HCT116 (cell line): ENCODE measurements around the gene ESPNL.

ENCODE experiments used
- EZH2phosphoT487 ChIP-seq: fragments of 200-600 bp; IDR thresholded peaks from 2 replicates; pipeline ENCODE4 v1.6.1; 2018; ENCODE audit warnings: antibody characterized with exemption, borderline replicate concordance
- TF ChIP-seq, protein P1 (sequence below), 3 experiments: fragments of 200-600 bp in 1 of 3; sonication (generic) in 1 of 3; IDR thresholded peaks in 2 of 3; conservative IDR thresholded peaks in 1 of 3; 2 replicates each; pipeline ENCODE4 v1.5.1; 2012 to 2017; ENCODE audit warnings: low read depth in 2 of 3, low read length in 2 of 3, antibody characterized with exemption in 1 of 3, borderline replicate concordance in 1 of 3, control low read depth in 1 of 3, mild to moderate bottlenecking in 1 of 3, mixed read lengths in 1 of 3, mixed run types in 1 of 3, moderate library complexity in 1 of 3; ENCODE audit not compliant: insufficient read depth in 1 of 3

DNA sequence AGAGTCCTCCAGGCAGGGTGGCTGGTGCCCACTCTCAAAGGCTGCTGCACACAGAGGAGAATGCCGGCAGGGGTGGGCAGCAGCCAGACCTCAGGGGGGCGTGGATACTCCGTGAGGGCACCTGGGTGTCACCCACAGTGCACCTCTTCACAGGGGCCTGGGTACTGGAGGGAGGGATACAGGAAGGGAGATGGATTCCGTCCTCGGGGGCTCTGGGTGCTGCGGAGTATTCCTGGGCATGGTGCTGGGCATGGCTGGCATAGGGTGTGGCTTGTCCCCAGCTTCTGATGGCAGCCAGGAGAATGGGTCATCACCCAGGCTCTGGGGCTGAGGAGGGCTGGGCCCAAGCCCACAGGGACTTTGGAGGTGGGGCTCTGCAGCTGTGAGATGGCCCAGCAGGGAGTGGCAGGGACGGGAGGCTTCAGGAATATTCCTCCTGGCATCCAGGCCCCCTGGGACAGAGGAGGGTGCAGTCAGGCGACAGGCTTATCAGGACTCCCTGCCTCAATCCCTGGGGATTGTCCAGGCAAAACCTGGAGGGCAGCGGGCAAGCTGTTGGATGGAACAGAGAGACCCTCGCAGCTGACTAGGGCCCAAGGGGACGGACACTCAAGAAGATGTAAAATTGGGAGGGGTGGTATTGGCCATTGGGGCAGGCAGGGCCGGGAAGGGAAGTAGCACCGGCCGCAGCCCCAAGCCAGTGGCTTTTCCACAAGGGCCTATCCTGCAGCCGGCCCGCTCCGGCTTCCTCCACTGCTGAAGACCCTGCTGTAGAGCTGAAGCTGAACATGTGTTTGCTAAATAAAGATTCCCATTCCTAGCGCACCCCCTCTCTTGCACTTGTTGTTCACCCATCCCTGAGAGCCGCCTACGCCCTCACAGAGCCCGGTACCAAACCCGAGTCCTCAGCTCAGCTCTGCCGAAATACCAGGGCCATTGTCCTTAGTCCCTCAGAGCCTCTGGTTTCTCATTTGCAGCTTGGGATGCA, 32.6 kb downstream of the ESPNL start:
- no peak for TF ChIP-seq EZH2phosphoT487
- TF ChIP-seq, protein P1, sequence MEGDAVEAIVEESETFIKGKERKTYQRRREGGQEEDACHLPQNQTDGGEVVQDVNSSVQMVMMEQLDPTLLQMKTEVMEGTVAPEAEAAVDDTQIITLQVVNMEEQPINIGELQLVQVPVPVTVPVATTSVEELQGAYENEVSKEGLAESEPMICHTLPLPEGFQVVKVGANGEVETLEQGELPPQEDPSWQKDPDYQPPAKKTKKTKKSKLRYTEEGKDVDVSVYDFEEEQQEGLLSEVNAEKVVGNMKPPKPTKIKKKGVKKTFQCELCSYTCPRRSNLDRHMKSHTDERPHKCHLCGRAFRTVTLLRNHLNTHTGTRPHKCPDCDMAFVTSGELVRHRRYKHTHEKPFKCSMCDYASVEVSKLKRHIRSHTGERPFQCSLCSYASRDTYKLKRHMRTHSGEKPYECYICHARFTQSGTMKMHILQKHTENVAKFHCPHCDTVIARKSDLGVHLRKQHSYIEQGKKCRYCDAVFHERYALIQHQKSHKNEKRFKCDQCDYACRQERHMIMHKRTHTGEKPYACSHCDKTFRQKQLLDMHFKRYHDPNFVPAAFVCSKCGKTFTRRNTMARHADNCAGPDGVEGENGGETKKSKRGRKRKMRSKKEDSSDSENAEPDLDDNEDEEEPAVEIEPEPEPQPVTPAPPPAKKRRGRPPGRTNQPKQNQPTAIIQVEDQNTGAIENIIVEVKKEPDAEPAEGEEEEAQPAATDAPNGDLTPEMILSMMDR (IDR thresholded peaks at IDR 0.05 in 2 of 3, conservative IDR thresholded peaks at IDR 0.05 in 1 of 3; ENCODE audit: borderline replicate concordance in 1 of 3, insufficient read depth in 1 of 3, low read depth in 2 of 3, low read length in 2 of 3) = no peak
